Activated naive CD8-positive, alpha-beta T cell treated with anti-CD3 and anti-CD28 coated beads for 36 hours (primary cell): ENCODE data around the gene USP17L20. TPM values are rescaled to one million over a fixed set of nuclear protein-coding genes. Genes with fewer than 3 reads are reported as not detected.
A peak's percentile ranks its signal among the peaks of the same experiment; 100 is the strongest.
"Not testable (repeated sequence)": the region's sequence is repeated elsewhere in the genome, so short reads cannot be mapped to it uniquely, and the experiment has no call there.

ENCODE experiments used
- DNase-seq: peaks from one replicate; pipeline ENCODE4 v3.0.0; 2021
- H3K27ac Mint-ChIP-seq: one replicate; pipeline ENCODE4 v1.8.0; 2022; ENCODE audit warnings: mild to moderate bottlenecking, moderate library complexity, mixed read lengths
- H3K27me3 Mint-ChIP-seq: one replicate; pipeline ENCODE4 v1.8.0; 2022; ENCODE audit warnings: mild to moderate bottlenecking, mixed read lengths
- H3K36me3 Mint-ChIP-seq: one replicate; pipeline ENCODE4 v1.8.0; 2021; ENCODE audit warnings: mild to moderate bottlenecking, mixed read lengths
- H3K4me1 Mint-ChIP-seq: one replicate; pipeline ENCODE4 v1.8.0; 2021; ENCODE audit warnings: mixed read lengths
- H3K4me3 Mint-ChIP-seq: one replicate; pipeline ENCODE4 v1.8.0; 2022; ENCODE audit warnings: mild to moderate bottlenecking, moderate library complexity, mixed read lengths
- H3K9me3 Mint-ChIP-seq: one replicate; pipeline ENCODE4 v1.8.0; 2022; ENCODE audit warnings: mixed read lengths
- total RNA-seq, 2 experiments: library from RNA; stranded (reverse); gene quantifications; one replicate each; pipeline ENCODE4 v1.2.3, GENCODE V29; 2021

Gene USP17L20, protein sequence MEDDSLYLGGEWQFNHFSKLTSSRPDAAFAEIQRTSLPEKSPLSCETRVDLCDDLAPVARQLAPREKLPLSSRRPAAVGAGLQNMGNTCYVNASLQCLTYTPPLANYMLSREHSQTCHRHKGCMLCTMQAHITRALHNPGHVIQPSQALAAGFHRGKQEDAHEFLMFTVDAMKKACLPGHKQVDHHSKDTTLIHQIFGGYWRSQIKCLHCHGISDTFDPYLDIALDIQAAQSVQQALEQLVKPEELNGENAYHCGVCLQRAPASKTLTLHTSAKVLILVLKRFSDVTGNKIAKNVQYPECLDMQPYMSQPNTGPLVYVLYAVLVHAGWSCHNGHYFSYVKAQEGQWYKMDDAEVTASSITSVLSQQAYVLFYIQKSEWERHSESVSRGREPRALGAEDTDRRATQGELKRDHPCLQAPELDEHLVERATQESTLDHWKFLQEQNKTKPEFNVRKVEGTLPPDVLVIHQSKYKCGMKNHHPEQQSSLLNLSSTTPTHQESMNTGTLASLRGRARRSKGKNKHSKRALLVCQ
- not detected for total RNA-seq

- H3K4me1 Mint-ChIP-seq, H3K27ac Mint-ChIP-seq, H3K27me3 Mint-ChIP-seq, DNase-seq, H3K9me3 Mint-ChIP-seq, H3K4me3 Mint-ChIP-seq, H3K36me3 Mint-ChIP-seq: not testable (repeated sequence)
Measured at GRCh38 chr4:9257824-9258223, at the start of gene USP17L20. USP17L20 (plus strand) TSS chr4:9258124; CDS start chr4:9258124, 0 bp downstream.

- H3K9me3 Mint-ChIP-seq, H3K4me3 Mint-ChIP-seq, H3K27ac Mint-ChIP-seq, H3K27me3 Mint-ChIP-seq, H3K4me1 Mint-ChIP-seq, H3K36me3 Mint-ChIP-seq, DNase-seq: not testable (repeated sequence)
Measured at GRCh38 chr4:9210357-9210756, 47.6 kb upstream of the USP17L20 start, which contains the start of gene USP17L10. USP17L10 (plus strand) TSS chr4:9210657; CDS start chr4:9210657, 0 bp downstream.

- not testable (repeated sequence) for H3K4me1 Mint-ChIP-seq, H3K4me3 Mint-ChIP-seq, H3K27ac Mint-ChIP-seq, H3K36me3 Mint-ChIP-seq, DNase-seq, H3K27me3 Mint-ChIP-seq, H3K9me3 Mint-ChIP-seq
Measured at GRCh38 chr4:9214701-9215100, 43.2 kb upstream of the USP17L20 start.

DNA sequence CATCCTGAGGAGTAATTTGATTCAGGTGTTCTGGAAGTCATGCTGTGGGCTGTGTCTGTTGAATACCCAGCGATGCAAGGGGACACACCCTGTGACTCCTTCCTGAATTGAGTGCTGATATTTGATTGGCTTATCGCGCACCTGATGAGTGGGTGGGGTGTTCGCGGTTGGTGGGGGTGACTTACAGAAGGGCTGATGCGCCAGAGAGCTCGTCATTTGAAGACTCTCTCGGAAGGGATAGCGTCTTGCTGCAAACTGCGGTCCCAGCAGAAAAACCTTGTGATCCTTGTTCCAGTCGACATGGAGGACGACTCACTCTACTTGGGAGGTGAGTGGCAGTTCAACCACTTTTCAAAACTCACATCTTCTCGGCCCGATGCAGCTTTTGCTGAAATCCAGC lies 42.8 kb upstream of the USP17L20 start, which contains the start of gene USP17L11:
Gene USP17L11, plus strand, starts transcription at position 301 of the 400 bp plus-strand sequence. Its CDS starts 0 bp downstream, at position 301.
- H3K9me3 Mint-ChIP-seq, H3K36me3 Mint-ChIP-seq, H3K4me1 Mint-ChIP-seq, H3K27ac Mint-ChIP-seq, H3K27me3 Mint-ChIP-seq, DNase-seq, H3K4me3 Mint-ChIP-seq: not testable (repeated sequence)

- H3K27ac Mint-ChIP-seq, H3K4me1 Mint-ChIP-seq, H3K9me3 Mint-ChIP-seq, H3K4me3 Mint-ChIP-seq, DNase-seq, H3K36me3 Mint-ChIP-seq, H3K27me3 Mint-ChIP-seq: not testable (repeated sequence)
Measured at GRCh38 chr4:9219852-9220251, 38.1 kb upstream of the USP17L20 start, which contains the start of gene USP17L12. USP17L12 (plus strand) TSS chr4:9220152; CDS start chr4:9220152, 0 bp downstream.

DNA sequence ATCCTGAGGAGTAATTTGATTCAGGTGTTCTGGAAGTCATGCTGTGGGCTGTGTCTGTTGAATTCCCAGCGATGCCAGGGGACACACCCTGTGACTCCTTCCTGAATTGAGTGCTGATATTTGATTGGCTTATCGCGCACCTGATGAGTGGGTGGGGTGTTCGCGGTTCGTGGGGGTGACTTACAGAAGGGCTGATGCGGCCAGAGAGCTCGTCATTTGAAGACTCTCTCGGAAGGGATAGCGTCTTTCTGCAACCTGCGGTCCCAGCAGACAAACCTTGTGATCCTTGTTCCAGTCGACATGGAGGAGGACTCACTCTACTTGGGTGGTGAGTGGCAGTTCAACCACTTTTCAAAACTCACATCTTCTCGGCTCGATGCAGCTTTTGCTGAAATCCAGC lies 33.3 kb upstream of the USP17L20 start, which contains the start of gene USP17L13:
Gene USP17L13, plus strand, starts transcription at position 301 of the 400 bp plus-strand sequence. Its CDS starts 0 bp downstream, at position 301.
- H3K9me3 Mint-ChIP-seq, H3K4me3 Mint-ChIP-seq, H3K4me1 Mint-ChIP-seq, H3K27me3 Mint-ChIP-seq, H3K27ac Mint-ChIP-seq, H3K36me3 Mint-ChIP-seq, DNase-seq: not testable (repeated sequence)

- not testable (repeated sequence) for DNase-seq, H3K4me3 Mint-ChIP-seq, H3K4me1 Mint-ChIP-seq, H3K27me3 Mint-ChIP-seq, H3K27ac Mint-ChIP-seq, H3K9me3 Mint-ChIP-seq, H3K36me3 Mint-ChIP-seq
Measured at GRCh38 chr4:9230249-9230648, 27.7 kb upstream of the USP17L20 start.

- not testable (repeated sequence) for H3K36me3 Mint-ChIP-seq, DNase-seq, H3K9me3 Mint-ChIP-seq, H3K27ac Mint-ChIP-seq, H3K27me3 Mint-ChIP-seq, H3K4me1 Mint-ChIP-seq, H3K4me3 Mint-ChIP-seq
Measured at GRCh38 chr4:9234085-9234484, 23.8 kb upstream of the USP17L20 start, which contains the start of gene USP17L15. USP17L15 (plus strand) TSS chr4:9234385; CDS start chr4:9234385, 0 bp downstream.

- not testable (repeated sequence) for H3K36me3 Mint-ChIP-seq, DNase-seq, H3K27ac Mint-ChIP-seq
Measured at GRCh38 chr4:9238461-9238860, 19.5 kb upstream of the USP17L20 start.

DNA sequence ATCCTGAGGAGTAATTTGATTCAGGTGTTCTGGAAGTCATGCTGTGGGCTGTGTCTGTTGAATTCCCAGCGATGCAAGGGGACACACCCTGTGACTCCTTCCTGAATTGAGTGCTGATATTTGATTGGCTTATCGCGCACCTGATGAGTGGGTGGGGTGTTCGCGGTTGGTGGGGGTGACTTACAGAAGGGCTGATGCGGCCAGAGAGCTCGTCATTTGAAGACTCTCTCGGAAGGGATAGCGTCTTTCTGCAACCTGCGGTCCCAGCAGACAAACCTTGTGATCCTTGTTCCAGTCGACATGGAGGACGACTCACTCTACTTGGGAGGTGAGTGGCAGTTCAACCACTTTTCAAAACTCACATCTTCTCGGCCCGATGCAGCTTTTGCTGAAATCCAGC lies 14.3 kb upstream of the USP17L20 start, which contains the start of gene USP17L17:
Gene USP17L17, plus strand, starts transcription at position 301 of the 400 bp plus-strand sequence. Its CDS starts 0 bp downstream, at position 301.
- H3K27me3 Mint-ChIP-seq, H3K4me3 Mint-ChIP-seq, H3K4me1 Mint-ChIP-seq, DNase-seq, H3K9me3 Mint-ChIP-seq, H3K27ac Mint-ChIP-seq, H3K36me3 Mint-ChIP-seq: not testable (repeated sequence)

More at GRCh38 chr4:9238461-9238860, 19.5 kb upstream of the USP17L20 start:
- not testable (repeated sequence) for H3K9me3 Mint-ChIP-seq, H3K4me1 Mint-ChIP-seq, H3K27me3 Mint-ChIP-seq, H3K4me3 Mint-ChIP-seq

GRCh38 chr4:9247953-9248680 lies 9.8 kb upstream of the USP17L20 start, which contains the start of gene USP17L18:
USP17L18 (plus strand) TSS chr4:9248630; CDS start chr4:9248630, 0 bp downstream.
- H3K27me3 Mint-ChIP-seq, H3K4me3 Mint-ChIP-seq, H3K27ac Mint-ChIP-seq, H3K4me1 Mint-ChIP-seq, H3K36me3 Mint-ChIP-seq, DNase-seq, H3K9me3 Mint-ChIP-seq: not testable (repeated sequence)

GRCh38 chr4:9253078-9253477 lies 4.8 kb upstream of the USP17L20 start, which contains the start of gene USP17L19:
USP17L19 (plus strand) TSS chr4:9253378; CDS start chr4:9253378, 0 bp downstream.
- DNase-seq, H3K27ac Mint-ChIP-seq, H3K36me3 Mint-ChIP-seq, H3K4me1 Mint-ChIP-seq, H3K4me3 Mint-ChIP-seq, H3K27me3 Mint-ChIP-seq, H3K9me3 Mint-ChIP-seq: not testable (repeated sequence)

- H3K9me3 Mint-ChIP-seq, H3K27me3 Mint-ChIP-seq, H3K27ac Mint-ChIP-seq, DNase-seq, H3K36me3 Mint-ChIP-seq, H3K4me3 Mint-ChIP-seq, H3K4me1 Mint-ChIP-seq: not testable (repeated sequence)
Measured at GRCh38 chr4:9262572-9262971, 4.6 kb downstream of the USP17L20 start, which contains the start of gene USP17L21. USP17L21 (plus strand) TSS chr4:9262872; CDS start chr4:9262872, 0 bp downstream.

DNA sequence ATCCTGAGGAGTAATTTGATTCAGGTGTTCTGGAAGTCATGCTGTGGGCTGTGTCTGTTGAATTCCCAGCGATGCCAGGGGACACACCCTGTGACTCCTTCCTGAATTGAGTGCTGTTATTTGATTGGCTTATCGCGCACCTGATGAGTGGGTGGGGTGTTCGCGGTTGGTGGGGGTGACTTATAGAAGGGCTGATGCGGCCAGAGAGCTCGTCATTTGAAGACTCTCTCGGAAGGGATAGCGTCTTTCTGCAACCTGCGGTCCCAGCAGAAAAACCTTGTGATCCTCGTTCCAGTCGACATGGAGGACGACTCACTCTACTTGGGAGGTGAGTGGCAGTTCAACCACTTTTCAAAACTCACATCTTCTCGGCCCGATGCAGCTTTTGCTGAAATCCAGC lies 9.4 kb downstream of the USP17L20 start, which contains the start of gene USP17L22:
Gene USP17L22, plus strand, starts transcription at position 301 of the 400 bp plus-strand sequence. Its CDS starts 0 bp downstream, at position 301.
- H3K27ac Mint-ChIP-seq, H3K36me3 Mint-ChIP-seq, H3K9me3 Mint-ChIP-seq, H3K27me3 Mint-ChIP-seq, H3K4me1 Mint-ChIP-seq, H3K4me3 Mint-ChIP-seq, DNase-seq: not testable (repeated sequence)

DNA sequence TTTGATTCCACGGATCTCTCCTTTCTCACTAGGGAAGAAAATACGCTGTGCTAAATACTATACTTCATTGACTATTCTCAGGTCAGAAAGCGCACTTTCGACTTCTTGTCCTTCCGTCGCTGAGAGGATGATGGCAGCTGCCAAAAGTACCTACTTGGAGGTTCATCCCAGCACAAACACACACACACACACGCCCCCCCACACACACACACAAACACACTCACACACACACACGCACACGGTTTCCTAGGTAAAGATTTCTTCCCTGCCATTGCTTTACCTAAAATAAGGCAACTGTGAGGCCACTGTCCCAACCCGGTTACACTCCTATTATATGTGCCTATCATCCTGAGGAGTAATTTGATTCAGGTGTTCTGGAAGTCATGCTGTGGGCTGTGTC lies 13.8 kb downstream of the USP17L20 start:
- not testable (repeated sequence) for H3K27ac Mint-ChIP-seq, H3K9me3 Mint-ChIP-seq, H3K27me3 Mint-ChIP-seq, H3K4me3 Mint-ChIP-seq, H3K4me1 Mint-ChIP-seq, H3K36me3 Mint-ChIP-seq
- peak; percentile 8 for DNase-seq
